DMS153 treated with DMSO at 0.1 percent for 48 hours (cell line): ENCODE measurements around the gene EAF2.

ENCODE experiments used
- DNase-seq: peaks from one replicate; lab custom pipeline; 2025; ENCODE audit not compliant: unreplicated experiment; lab: John Stamatoyannopoulos, UW

Gene EAF2

DNA sequence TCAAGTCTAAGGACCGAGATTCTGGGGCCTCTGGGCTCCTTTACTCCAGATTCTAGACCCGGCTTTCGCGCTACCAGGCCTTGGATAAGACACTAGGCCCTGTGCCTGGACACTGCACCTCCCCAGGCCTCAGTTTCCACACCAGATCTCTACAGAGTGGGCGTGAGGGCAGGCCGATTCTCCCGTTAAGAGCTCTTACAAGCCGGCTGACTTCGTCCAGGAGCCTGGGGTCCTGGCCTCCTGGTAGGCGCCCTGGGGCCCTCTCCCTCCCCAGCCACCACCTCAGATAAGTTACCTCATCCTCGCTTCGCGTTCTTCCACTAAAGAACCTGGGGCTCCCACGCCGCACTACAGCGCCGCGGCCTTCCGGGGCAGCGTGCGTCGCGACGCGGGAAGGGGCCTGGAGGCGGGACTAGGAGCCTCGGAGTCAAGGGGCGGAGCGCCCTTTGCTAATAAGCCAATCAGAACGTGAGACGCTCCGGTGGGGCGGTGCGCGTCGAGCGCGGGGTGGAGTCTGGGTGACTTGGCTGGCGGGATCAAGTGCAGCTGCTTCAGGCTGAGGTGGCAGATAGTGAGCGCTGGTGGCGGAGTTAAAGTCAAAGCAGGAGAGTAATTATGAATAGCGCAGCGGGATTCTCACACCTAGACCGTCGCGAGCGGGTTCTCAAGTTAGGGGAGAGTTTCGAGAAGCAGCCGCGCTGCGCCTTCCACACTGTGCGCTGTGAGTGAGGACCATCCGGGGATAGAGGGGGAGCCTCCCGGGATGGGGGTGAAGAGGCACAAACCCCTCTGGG is at the start of gene EAF2, which contains the start of gene IQCB1:
Gene EAF2, plus strand, starts transcription at position 539 of the 794 bp plus-strand sequence. Its CDS starts 77 bp downstream, at position 616.
Gene IQCB1, minus strand, starts transcription at position 390 of the 794 bp plus-strand sequence. CDS start 6,100 bp downstream, outside the sequence.
- DNase-seq, result peak; percentile 91

DNA sequence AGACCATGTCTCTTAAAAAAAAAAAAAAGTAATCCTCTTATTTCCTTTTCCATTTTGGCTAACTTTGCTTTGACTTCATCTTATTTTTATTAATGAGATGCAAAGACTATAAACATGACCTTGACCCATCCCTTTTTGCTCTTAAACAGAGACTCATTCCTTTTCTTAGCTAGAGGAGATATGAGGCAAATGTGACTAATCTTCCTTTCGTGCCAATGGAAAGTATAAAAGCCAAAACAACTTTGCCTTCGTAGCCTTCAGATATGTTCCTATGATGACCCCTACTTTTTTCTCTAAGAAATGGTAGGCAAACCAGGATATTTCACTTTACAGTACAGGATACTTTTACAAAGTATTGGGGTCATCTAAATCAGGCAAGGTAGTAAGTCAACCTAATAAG is 48.5 kb upstream of the EAF2 start:
- no peak for DNase-seq

DNA sequence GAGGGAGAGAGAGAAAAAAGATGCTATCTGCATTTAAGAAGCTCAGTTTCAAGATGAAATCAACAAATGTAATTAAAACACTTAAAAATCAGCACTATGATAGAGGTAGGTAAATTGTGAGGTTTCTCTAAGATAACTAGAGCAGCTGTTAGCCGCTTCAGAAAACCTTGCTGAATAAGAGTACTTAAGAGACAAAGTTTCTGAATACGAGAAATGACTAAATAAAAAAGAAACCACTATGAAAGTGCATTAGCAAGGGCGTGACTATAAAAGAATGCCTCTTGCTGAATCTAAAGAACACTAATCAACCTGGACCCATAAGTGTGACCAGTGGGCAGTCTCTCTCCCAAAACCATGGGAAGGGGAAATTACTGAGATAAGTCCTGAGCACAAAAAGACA is 41.9 kb upstream of the EAF2 start:
- DNase-seq, result no peak

DNA sequence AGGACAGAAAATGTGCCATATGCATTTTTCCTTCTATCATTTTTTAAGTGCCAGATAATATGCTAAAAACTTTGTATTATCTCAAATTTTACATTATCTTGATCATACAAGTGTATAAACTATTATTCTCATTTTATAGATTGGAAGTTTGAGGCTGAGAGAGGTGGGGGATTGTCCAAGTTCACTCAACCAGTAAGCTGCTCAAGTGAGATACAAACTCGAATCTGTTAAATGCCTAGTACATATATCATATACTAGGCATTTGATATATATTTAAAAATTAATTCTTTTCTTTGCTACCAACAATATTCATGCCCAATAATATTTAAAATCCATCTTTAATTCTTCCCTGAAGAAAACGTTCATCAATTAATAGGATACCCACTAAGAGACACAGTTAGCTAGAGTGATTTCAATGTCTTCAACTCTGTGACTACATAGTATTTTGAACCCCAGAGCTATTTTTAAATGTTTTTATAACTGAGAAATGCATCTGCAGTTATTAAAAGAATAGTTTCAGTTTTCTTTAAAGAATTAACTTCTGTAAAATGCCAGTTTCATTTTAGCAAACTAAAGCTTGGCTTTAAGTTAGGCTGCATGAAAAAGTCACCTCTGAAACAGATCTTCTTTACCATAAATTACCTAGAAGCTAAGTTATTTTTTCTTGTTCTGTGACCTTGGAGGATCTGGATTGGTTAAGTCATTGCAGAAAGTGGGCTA is 40.6 kb upstream of the EAF2 start:
- no peak for DNase-seq

DNA sequence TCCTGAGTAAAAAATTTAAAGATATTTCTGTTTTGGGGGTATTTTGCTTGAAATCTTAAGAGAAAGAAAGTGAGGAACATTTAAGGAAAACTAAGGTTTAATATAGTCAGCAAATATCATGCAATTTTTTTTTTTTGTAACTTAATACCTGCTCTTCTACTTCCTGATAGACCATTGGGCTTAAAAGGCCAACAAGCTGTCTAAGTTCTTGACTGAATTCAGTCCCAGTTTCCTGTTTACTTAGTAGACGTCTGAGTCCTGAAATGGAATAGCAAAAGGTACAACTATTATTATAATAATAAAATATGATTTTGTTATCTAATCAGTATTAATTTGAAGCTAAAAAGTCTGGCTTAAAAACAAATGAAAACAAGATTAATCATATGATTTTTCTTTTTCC is 38.0 kb upstream of the EAF2 start:
- peak; percentile 9 for DNase-seq

DNA sequence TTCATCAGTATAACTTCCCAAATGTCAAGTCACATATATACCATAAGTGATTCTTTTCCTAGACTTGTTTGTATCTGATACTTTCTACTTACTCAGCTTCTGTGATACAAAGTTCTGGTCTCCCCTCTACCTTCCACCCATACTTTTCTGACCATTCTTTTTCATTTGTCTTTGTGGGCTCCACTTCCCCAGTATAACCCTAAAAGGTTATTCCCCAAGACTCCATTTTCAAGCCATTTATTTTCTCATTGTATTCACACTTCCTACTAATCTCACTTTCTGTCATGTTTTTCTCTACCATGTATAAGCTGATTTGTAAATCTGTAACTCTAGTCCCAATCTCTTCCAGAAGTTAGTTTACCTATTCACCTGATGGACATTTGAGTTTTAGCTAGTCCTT is 34.1 kb upstream of the EAF2 start:
- no peak for DNase-seq

DNA sequence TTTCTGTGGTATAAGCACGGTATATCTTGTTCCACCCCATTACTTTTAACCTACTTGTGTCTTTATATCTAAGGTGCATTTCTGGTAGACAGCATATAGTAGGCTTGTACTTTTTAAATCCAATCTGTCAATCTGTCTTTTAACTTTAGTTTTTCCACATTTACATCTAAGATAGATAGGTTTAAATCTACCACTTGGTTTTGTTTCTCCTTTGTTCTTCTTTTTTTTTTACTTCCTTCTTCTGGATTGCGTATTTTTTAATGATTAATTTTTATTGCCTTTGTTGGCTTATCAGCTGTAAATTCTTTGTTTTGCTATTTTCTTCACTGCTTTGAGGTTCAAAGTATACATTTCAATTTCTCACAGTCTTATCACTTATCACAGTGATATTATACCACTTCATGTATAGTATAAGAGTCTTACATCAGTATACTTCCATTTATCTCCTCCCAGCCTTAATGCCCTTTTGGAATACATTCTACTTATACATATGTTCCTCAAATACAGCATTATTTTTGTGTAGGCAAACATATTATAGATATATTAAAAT is 31.2 kb upstream of the EAF2 start:
- DNase-seq, result no peak

DNA sequence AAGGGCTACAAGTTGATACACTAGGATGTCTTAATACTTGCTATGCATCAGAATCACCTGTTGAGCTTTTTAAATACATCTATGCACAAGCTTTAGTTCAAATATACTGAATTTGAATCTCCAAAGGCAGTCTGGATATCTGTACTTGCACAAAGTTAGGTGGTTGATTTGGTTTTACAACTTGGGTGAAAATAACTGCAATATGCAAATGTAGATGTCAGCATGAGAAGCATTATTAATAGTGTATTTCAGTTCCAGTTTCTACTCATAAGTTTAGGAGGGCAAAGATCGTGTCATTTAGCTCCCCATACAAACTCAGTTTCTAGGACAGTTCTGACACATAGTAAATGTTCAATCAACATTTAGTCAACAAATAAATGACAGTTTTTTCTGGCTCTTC is 25.8 kb upstream of the EAF2 start:
- no peak for DNase-seq

DNA sequence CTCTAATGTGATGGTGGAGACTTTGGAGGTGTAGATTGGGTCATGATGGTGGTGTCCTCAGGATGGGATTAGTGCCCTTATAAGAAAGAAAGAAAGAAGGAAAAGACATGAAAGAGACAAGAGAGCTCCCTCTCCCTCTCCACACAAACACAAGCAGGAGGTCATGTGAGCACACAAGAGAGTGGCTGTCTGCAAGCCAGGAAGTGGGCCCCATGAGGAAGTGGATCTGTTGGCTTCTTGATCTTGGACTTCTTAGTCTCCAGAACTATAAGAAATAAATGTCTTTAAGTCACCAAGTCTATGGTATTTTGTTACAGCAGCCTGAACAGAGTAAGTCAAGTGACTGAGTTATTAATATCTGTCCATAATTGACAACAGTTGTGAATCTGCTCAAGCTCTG is 17.3 kb upstream of the EAF2 start:
- DNase-seq, result no peak

DNA sequence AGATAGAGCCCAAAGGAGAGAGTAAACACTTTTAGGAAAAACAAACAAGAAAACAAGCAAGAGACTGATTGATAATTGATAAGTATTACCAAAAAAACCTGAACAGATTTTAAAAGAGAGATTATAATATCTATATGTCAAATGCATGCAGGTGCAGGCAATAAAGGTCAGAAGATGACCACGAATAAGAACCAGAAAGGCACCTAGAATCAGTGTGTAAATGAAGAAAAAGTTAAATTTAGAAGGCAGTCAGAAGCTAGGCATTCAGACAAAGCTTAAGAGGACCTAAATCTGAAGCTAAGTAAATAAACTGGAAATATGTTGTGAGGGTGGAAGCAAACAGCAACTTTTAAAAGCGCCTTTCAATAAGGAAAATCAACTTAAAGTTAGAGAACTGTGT is 16.4 kb upstream of the EAF2 start:
- no peak for DNase-seq

DNA sequence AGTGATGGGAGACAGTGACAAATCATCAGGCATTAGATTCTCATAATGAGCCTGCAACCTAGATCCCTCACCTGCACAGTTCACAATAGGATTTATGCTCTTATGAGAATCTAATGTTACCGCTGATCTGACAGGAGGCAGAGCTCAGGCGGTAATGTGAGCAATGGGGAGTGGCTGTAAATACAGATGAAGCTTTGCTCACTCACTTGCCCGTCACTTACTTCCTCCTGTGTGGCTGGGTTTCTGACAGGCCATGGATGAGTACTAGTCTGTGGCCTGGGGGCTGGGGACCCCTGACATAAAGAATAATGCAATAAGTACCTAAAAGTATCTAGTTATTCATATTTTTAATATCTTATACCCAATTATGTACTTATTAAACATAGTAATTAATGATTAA is 15.8 kb upstream of the EAF2 start:
- DNase-seq, result no peak

DNA sequence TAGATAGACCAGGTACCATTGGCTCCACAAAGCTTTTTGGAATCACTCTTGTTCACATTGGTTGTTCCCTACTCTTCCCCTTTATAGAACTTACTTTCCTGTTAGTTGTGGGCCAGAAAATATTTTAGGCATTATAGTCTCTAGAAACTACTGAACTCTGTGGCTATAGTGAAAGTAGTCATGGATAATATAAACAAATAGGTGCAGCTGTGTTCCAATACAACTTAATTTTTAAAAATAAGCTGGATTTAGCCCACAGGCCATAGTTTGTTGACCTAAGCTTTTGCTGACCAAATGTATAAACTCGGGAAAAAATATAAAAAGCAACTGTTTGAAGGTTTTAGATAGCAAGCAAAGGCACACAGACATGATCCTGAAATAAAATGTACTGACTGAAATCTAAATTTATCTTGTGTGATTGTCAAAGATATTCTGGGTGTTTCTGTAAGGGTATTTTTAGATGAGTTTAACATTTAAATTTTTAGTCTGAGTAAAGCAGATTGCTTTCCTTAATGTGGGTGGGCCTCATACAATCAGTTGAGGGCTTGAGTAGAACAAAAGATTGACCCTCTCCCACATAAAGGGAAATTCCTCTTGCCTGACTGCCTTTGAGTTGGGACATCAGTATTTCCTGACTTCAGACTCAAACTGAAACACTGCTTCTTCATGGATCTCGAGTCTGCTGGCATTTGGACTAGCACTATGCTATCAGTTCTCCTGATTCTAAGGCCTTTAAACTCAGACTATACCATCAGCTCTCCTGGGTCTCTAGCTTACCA is 13.4 kb upstream of the EAF2 start:
- DNase-seq, result no peak

DNA sequence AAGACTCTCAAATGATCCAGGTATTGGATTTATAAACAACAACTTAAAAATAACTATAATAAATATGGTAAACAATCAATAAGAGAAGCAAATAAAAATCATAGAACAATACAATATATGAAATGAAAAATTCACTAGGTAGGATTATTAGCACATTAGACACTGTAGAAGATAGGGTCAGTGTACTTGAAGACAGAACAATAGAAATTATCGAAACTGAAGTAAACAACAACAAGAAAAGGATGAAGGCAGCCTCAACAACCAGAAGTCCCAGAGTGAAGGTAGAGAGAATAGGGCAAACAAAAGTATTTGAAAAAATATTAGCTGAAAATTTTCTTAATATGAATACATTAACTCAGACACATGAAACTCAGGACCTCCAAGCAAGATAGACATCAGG is 12.0 kb upstream of the EAF2 start:
- no peak for DNase-seq

DNA sequence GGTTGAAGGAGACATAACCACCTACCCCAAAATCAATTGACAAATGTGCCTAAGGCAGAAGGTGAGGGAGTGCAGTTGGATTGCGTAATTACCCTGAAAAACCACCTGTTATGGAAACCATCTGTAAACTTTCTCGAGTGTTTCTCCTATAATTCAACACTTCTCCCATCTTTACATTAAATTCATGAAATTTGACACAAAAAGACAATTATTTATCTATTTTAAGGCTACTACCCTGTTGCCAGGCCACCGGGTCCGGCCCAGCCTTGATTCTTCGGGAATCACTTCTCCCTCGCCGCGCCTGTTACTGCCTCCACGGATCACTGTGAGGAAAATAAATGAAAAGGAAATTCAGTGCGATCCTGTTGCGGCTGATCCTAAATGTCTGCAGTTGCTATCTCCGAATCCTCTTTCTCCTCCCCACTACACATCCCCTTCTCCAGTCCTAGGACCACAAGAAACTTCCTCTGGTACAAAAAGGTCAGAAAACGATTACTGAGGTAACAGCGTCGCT is 795 bp upstream of the EAF2 start:
- DNase-seq, result no peak

DNA sequence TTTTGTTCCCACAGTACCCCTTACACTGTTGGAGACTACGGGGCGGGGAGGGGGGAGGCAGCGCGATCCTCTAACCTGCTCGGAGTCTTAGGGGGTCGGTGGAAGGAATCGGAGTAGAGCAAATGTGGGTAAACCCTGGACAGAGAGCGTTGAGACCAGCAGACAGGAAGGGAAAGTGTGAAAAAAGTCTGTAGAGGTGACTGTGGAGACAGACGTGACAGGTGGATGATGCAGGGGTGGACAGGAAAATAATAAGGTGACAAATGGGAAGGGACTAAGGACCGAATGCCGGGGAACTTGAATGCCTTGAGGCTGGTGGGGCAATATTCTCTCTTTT is 424 bp downstream of the EAF2 start:
- DNase-seq, result no peak

DNA sequence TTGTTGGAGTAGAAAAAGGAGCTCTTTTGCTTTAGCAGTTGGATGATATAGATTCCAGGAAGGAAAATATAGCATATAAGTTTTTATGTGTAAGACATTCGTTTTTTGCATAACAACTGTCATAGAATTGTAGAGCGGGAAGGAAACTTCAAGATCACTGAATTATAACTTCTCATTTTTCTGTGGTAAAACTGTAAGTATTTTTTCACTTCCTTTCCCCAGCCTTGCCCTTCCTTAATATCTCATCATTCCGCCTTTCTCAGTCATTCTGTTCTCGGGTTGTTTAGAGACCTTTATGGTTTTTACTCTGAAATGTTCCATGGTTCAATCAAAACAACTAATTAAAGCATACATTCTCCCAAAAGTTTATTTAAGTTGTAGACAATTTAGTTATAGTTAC is 1.1 kb downstream of the EAF2 start:
- no peak for DNase-seq

DNA sequence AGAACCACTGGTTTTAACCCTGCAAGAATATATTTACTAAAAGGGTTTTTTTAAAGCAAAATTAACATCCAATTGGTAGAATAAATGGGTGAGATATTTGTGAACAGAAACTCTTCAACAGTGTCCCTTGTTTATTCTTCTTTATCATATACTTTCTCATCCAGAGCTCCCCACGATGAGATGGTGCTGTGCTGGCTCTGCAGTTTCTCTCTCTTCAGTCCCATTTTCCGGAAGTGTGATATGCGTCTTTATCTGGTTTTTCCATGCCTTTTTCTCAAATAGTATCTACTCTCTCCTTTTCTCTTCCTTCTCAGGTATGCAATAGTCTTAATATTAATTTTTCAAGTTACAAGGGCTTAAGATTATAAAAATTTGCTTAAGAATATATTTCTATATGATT is 1.5 kb downstream of the EAF2 start:
- DNase-seq, result no peak

DNA sequence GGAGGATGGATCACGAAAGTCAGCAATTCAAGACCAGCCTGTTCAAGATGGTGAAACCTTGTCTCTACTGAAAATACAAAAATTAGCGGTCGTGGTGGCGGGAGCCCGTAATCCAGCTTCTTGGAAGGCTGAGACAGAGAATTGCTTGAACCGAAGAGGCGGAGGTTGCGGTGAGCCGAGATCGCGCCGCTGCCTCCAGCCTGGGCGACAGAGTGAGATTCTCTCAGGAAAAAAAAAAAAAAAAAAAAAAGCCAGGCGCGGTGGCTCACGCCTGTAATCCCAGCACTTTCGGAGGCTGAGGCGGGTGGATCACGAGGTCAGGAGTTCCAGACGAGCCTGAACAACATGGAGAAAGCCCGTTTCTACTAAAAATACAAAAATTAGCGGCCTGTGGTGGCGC is 5.0 kb downstream of the EAF2 start:
- DNase-seq, result no peak

DNA sequence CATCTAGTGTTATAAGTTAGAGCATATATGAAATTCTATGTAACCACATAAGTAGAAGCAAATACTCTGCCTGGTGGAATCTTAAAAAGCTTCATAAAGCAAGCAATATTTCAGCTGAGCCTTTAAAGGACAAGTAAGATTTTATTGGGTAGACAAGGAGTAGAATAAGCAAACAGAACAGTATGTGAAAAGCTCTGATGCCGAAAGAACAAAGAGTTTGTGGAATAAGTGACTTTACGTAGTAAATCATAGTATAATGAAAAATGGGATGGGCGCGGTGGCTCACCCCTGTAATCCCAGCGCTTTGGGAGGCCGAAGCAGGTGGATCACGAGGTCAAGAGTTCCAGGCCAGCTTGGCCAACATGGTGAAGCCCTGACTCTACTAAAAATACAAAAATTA is 9.9 kb downstream of the EAF2 start:
- no peak for DNase-seq

DNA sequence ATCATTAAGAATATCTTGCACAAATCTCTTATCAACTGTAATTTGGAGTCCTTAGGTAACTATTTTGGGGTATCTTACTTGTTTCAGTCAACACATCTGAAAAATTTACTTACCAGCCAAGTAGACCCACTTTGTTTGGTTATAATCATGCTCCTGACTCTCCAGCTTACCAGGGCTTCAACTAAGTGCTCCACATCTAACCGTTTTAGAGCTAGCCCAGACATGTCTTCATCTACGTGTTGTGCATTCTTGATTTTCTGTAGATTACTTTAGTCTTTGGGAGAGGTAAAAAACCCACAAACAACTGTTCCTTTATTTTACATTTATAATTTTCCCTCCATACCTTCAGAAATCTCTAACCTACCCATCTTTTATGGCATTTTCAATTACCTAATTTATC is 17.2 kb downstream of the EAF2 start:
- no peak for DNase-seq

DNA sequence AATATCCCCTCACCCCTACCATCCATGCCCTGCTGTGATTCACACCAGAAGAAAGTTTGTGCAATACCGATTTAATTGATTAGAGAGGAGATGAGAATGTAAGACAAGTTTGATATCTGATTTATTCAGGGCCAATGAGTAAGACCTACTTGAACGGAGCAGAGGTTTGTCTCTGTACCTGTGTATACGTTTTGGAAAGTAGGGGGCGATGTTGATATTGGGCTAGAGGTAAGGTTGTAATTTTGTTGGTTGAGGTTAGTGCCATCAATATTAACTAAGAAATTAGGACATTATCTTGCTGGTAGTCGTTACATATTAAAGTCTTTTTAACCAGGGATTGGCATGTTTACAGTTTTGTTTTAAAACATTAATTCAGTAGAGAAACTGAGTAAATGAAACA is 20.5 kb downstream of the EAF2 start:
- no peak for DNase-seq
